Prostate gland (tissue), 2 donors: ENCODE measurements around the gene BRCA2. TPM values are rescaled to one million over a fixed set of nuclear protein-coding genes. Genes with fewer than 3 reads are reported as not detected.

Experiments used
- DNase-seq: peaks from one replicate; pipeline ENCODE4 v3.0.0-alpha.2; 2019; ENCODE audit warnings: low spot score
- H3K27ac ChIP-seq, 2 donors: fragments of 200-600 bp; sonication (generic); 2 replicates each; pipeline ENCODE4 v1.5.1; 2017 to 2019
- H3K27me3 ChIP-seq: fragments of 200-600 bp; sonication (generic); replicated peaks from 2 replicates; pipeline ENCODE4 v1.5.1; 2019; ENCODE audit not compliant: insufficient read depth
- H3K36me3 ChIP-seq, 2 donors: fragments of 200-600 bp; sonication (generic); 1 replicate in 1 of 2; 2 replicates in 1 of 2; pipeline versions ENCODE4 v1.5.1 to v1.8.1; 2017 to 2019
- H3K4me1 ChIP-seq: fragments of 200-600 bp; sonication (generic); replicated peaks from 2 replicates; pipeline ENCODE4 v1.5.1; 2019
- H3K4me3 ChIP-seq, 2 donors: fragments of 200-600 bp; sonication (generic); 2 replicates each; pipeline ENCODE4 v1.5.1; 2017 to 2019
- H3K9me3 ChIP-seq: fragments of 200-600 bp; sonication (generic); 2 replicates; pipeline ENCODE4 v1.5.1; 2017
- CTCF ChIP-seq, 4 experiments: fragments of 200-600 bp in 2 of 4; fragments of 450-650 bp in 2 of 4; sonication (generic) in 2 of 4; IDR thresholded peaks; 1 replicate in 3 of 4; 2 replicates in 1 of 4; pipeline ENCODE4 v1.5.1; 2016 to 2019; ENCODE audit warnings: antibody characterized with exemption in 4 of 4, mild to moderate bottlenecking in 2 of 4, moderate library complexity in 2 of 4
- POLR2A ChIP-seq: fragments of 450-650 bp; IDR thresholded peaks from one replicate; pipeline ENCODE4 v1.6.1; 2016; ENCODE audit warnings: antibody characterized with exemption, mild to moderate bottlenecking
- POLR2AphosphoS5 ChIP-seq: sonication (generic); formaldehyde crosslinking; IDR thresholded peaks from one replicate; pipeline ENCODE4 v1.6.1; 2017; ENCODE audit warnings: antibody characterized with exemption
- WGBS: methylation state at CpG from one replicate; pipeline ENCODE4 v1.1.5; 2018; 5-methylcytosine and 5-hydroxymethylcytosine counted together
- intact Hi-C: fragments of 100-400 bp; cut with DNase I; formaldehyde crosslinking; loops from one replicate; pipeline ENCODE4 v1.14.2; 2022
- small RNA-seq, 2 donors: library from RNA; depleted of rRNA; stranded (forward); fragments of <200 nt; gene quantifications; one replicate each; pipeline ENCODE3, GENCODE V24; 2016
- total RNA-seq, 2 donors: library from RNA; depleted of rRNA; stranded (reverse); fragments of >200 nt; gene quantifications; one replicate each; pipeline ENCODE4 v1.1.0, GENCODE V29; 2016

Gene BRCA2
- total RNA-seq, 2 donors from 2014 or later, result 1.8 to 6.6 TPM

GRCh38 chr13:32447894-32448623 is 132.8 kb downstream of the BRCA2 start:
- Histone ChIP-seq H3K36me3 (no peaks in the 10 kb centered on the region), H3K27me3 (no peaks in the 10 kb centered on the region), H3K9me3 (no peaks in the 10 kb centered on the region), H3K4me1 (no peaks in the 10 kb centered on the region), H3K4me3 (no peak overlapping the region), H3K27ac (no peak overlapping the region)
- DNase-seq, result no peak
- intact Hi-C loops, result no loop called here
- TF ChIP-seq POLR2AphosphoS5, result no peak
- no peak for TF ChIP-seq CTCF (IDR thresholded peaks at IDR 0.05)
- no peak for TF ChIP-seq POLR2A

- Histone ChIP-seq H3K4me1 (no peaks in the 10 kb centered on the region), H3K27me3 (no peaks in the 10 kb centered on the region), H3K27ac (no peak overlapping the region), H3K9me3 (no peaks in the 10 kb centered on the region), H3K4me3 (no peak overlapping the region), H3K36me3 (no peaks in the 10 kb centered on the region)
- 97% methylated on average over 1 of the region's 1 CpG for WGBS
- no peak for DNase-seq
- no peak for TF ChIP-seq POLR2AphosphoS5
- TF ChIP-seq CTCF (IDR thresholded peaks at IDR 0.05), result no peak
- no peak for TF ChIP-seq POLR2A
- intact Hi-C loops, result no loop called here
Observed at GRCh38 chr13:32448972-32449371, 133.7 kb downstream of the BRCA2 start.

Small RNAs within 50 kb of the gene (small RNA-seq; reads per million reads assigned to genes)
- gene RF00190, result 0 reads per million in 2 donors

Other genes starting within 250 kb of the BRCA2 start
- gene ZAR1L, start 145 bp upstream of the BRCA2 start, total RNA-seq, result not detected
- gene N4BP2L1, start 112.6 kb downstream of the BRCA2 start, total RNA-seq, result 10 to 100 TPM; 20.9 to 22.7 TPM
- gene N4BP2L2, start 223.3 kb downstream of the BRCA2 start, total RNA-seq, result 100 to 1,000 TPM in 1 of 2 donors, 10 to 100 TPM in 1; 80.9 to 475 TPM